ENCODE results near the gene RNU7-1. TPM values are rescaled to one million over a fixed set of nuclear protein-coding genes. Genes with fewer than 3 reads are reported as not detected.

Gene RNU7-1
- total and polyA plus RNA-seq, 10 of the 15 experiments (the other 5 are each of a cell fraction or from before 2014, with no cell fraction given) = not detected

DNA sequence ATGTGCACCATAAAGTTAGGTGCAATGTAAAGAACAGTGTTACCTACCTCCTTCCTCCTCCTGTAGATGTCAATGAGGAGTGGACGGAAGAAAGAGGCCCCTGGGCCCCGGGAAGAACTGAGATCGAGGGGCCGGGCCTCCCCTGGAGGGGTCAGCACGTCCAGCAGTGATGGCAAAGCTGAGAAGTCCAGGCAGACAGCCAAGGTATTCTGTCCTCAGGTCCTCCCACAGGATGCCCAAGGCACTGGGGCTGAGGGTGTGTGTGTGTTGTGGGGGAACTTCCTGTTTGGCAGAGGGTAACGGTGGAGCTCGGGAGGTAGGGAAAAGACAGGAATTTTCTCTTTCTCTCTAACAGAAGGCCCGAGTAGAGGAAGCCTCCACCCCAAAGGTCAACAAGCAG is 9.5 kb upstream of the RNU7-1 start:
- CTCF ChIA-PET = interaction anchor here (0.9 to 8.6 kb wide), 8 partner anchors 10 to 181 kb away, joined by 3 to 111 read pairs (median 4); partner anchors contain the start of gene MLF2
- no peak for TF ChIP-seq POLR2AphosphoS5 (IDR thresholded peaks at IDR 0.05; ENCODE audit: low read length)
- Histone ChIP-seq H2AFZ (ENCODE audit: control insufficient read depth, low read depth, low read length) (no peak overlapping the region), H3K4me2 (ENCODE audit: control insufficient read depth, insufficient read depth) (no peak overlapping the region), H3K27me3 (replicated peaks in 1 of 2; ENCODE audit: control insufficient read depth in 2 of 2, insufficient read depth in 2 of 2, low read length in 1 of 2) (no peaks in the 10 kb centered on the region), H4K20me1 (ENCODE audit: control insufficient read depth, insufficient read depth) (no peaks in the 10 kb centered on the region), H3K9me3 (replicated peaks; ENCODE audit: control insufficient read depth, insufficient read depth, low read length) (no peaks in the 10 kb centered on the region), H3K4me3 (no peak overlapping the region), H3K36me3 (ENCODE audit: control insufficient read depth in 2 of 2, insufficient read depth in 2 of 2, low read length in 1 of 2) (peaks cover 4 to 5% of the 10 kb centered on the region in 2 experiments; a peak in 3 of 4 replicates), H3K9ac (ENCODE audit: control insufficient read depth, insufficient read depth, low read length) (no peak overlapping the region), H3K27ac (ENCODE audit: control insufficient read depth, insufficient read depth) (no peak overlapping the region), H3K4me1 (ENCODE audit: control insufficient read depth, insufficient read depth, low read length) (peaks cover 14% of the 10 kb centered on the region), H3K79me2 (ENCODE audit: control insufficient read depth, insufficient read depth, low read length) (peaks cover 42% of the 10 kb centered on the region)
- SMC1A ChIA-PET (ENCODE audit: uncharacterized antibody, unreplicated experiment) = interaction anchor here (1.6 kb wide), 1 partner anchor 9 kb away, joined by 5 read pairs; the partner anchor contains the start of genes C12orf57 and RNU7-1
- intact Hi-C loops (cut with micrococcal nuclease; ENCODE audit: unreplicated experiment) = no loop called here
- DNase-seq (ENCODE audit: low read depth, low spot score) (no peak), ATAC-seq (no peak), FAIRE-seq (no peak)
- BruUV-seq (replicated peaks) = no TSS peak
- POLR2A ChIA-PET = interaction anchor here (0.5 to 2.0 kb wide), 4 partner anchors 10 to 196 kb away, joined by 3 to 6 read pairs (median 4); partner anchors contain the start of genes C12orf57, CLSTN3 and RNU7-1
- in situ Hi-C loops (cut with MboI) = no loop called here
- WGBS (ENCODE audit: insufficient coverage, insufficient replicate concordance, low lambda C conversion rate, missing lambda C conversion rate) = 94% methylated on average over 8 of the region's 8 CpGs
- RAD21 ChIA-PET (ENCODE audit: unreplicated experiment) = interaction anchor here (1.6 kb wide), 1 partner anchor 10 kb away, joined by 7 read pairs; the partner anchor contains the start of genes C12orf57 and RNU7-1

- Histone ChIP-seq H3K4me1 (ENCODE audit: control insufficient read depth, insufficient read depth, low read length) (peaks cover 11% of the 10 kb centered on the region; the same call in 1 of the 2 replicates), H3K9ac (ENCODE audit: control insufficient read depth, insufficient read depth, low read length) (no peak overlapping the region), H3K79me2 (ENCODE audit: control insufficient read depth, insufficient read depth, low read length) (peaks cover 30% of the 10 kb centered on the region), H3K9me3 (replicated peaks; ENCODE audit: control insufficient read depth, insufficient read depth, low read length) (no peaks in the 10 kb centered on the region), H3K4me2 (ENCODE audit: control insufficient read depth, insufficient read depth) (peak overlapping the region; percentile 95), H2AFZ (ENCODE audit: control insufficient read depth, low read depth, low read length) (no peak overlapping the region), H3K27ac (ENCODE audit: control insufficient read depth, insufficient read depth) (peak overlapping the region; percentile 92; the same call in 1 of the 2 replicates), H3K36me3 (ENCODE audit: control insufficient read depth in 2 of 2, insufficient read depth in 2 of 2, low read length in 1 of 2) (peaks cover 4 to 5% of the 10 kb centered on the region in 2 experiments; a peak in 3 of 4 replicates), H3K27me3 (replicated peaks in 1 of 2; ENCODE audit: control insufficient read depth in 2 of 2, insufficient read depth in 2 of 2, low read length in 1 of 2) (no peaks in the 10 kb centered on the region), H3K4me3 (peak overlapping the region; percentile 86; the same call in 1 of the 2 replicates), H4K20me1 (ENCODE audit: control insufficient read depth, insufficient read depth) (no peaks in the 10 kb centered on the region)
- RAD21 ChIA-PET (ENCODE audit: unreplicated experiment) = interaction anchor here (1.6 kb wide), 1 partner anchor 9 kb away, joined by 7 read pairs; the partner anchor contains the start of genes C12orf57 and RNU7-1
- WGBS (ENCODE audit: insufficient coverage, insufficient replicate concordance, low lambda C conversion rate, missing lambda C conversion rate) = 89% methylated on average over 13 of the region's 14 CpGs
- no peak for TF ChIP-seq CBX3 (IDR thresholded peaks at IDR 0.05; ENCODE audit: borderline replicate concordance, low read depth)
- no peak for TF ChIP-seq TCF12 (IDR thresholded peaks at IDR 0.05; ENCODE audit: low read depth, low read length)
- in situ Hi-C loops (cut with MboI) = no loop called here
- POLR2A ChIA-PET = interaction anchor here (0.5 to 17.8 kb wide), 4 partner anchors 8 to 34 kb away, joined by 3 to 524 read pairs (median 16); partner anchors contain the start of genes ATN1, C12orf57 and RNU7-1
- no peak for ATAC-seq
- CTCF ChIA-PET = interaction anchor here (0.8 to 8.6 kb wide), 6 partner anchors 9 to 157 kb away, joined by 3 to 111 read pairs (median 4); partner anchors contain the start of gene C1R
- no peak for DNase-seq (ENCODE audit: low read depth, low spot score)
- no TSS peak for BruUV-seq (replicated peaks)
- intact Hi-C loops (cut with micrococcal nuclease; ENCODE audit: unreplicated experiment) = no loop called here
- SMC1A ChIA-PET (ENCODE audit: uncharacterized antibody, unreplicated experiment) = interaction anchor here (2.3 kb wide), 1 partner anchor 9 kb away, joined by 7 read pairs; no protein-coding TSS in a partner anchor
- no peak for FAIRE-seq
Measured at GRCh38 chr12:6935371-6936193, 8.0 kb upstream of the RNU7-1 start.

Measured in GM12878 (cell line).